ENCODE data around the gene PLEKHG3.

Gene PLEKHG3

GRCh38 chr14:64760916-64761315, 56.7 kb downstream of the PLEKHG3 start:
- H3K27me3 ChIP-seq (replicated peaks; ENCODE audit: control insufficient read depth, insufficient read depth, low read length): no peaks in the 10 kb centered on the region; the same call in none of the 2 replicates
- no peak overlapping the region for H3K4me3 ChIP-seq (replicated peaks; ENCODE audit: low read depth, low read length)
- no peaks in the 10 kb centered on the region for H3K36me3 ChIP-seq (ENCODE audit: control insufficient read depth, insufficient read depth, low read length)
- no peak for DNase-seq (ENCODE audit: extremely low read depth, insufficient read length)
- no peak for TF ChIP-seq CTCF (IDR thresholded peaks at IDR 0.05; ENCODE audit: insufficient read depth, low read length, poor library complexity, severe bottlenecking)

GRCh38 chr14:64761441-64762043, 57.3 kb downstream of the PLEKHG3 start:
- no peaks in the 10 kb centered on the region; the same call in none of the 2 replicates for H3K27me3 ChIP-seq (replicated peaks; ENCODE audit: control insufficient read depth, insufficient read depth, low read length)
- TF ChIP-seq CTCF (IDR thresholded peaks at IDR 0.05; ENCODE audit: insufficient read depth, low read length, poor library complexity, severe bottlenecking): no peak
- H3K4me3 ChIP-seq (replicated peaks; ENCODE audit: low read depth, low read length): no peak overlapping the region
- no peak for DNase-seq (ENCODE audit: extremely low read depth, insufficient read length)
- H3K36me3 ChIP-seq (ENCODE audit: control insufficient read depth, insufficient read depth, low read length): no peaks in the 10 kb centered on the region

- DNase-seq (ENCODE audit: extremely low read depth, insufficient read length): no peak
- TF ChIP-seq CTCF (IDR thresholded peaks at IDR 0.05; ENCODE audit: insufficient read depth, low read length, poor library complexity, severe bottlenecking): no peak
- H3K27me3 ChIP-seq (replicated peaks; ENCODE audit: control insufficient read depth, insufficient read depth, low read length): no peaks in the 10 kb centered on the region; the same call in none of the 2 replicates
These were observed 58.1 kb downstream of the PLEKHG3 start for GRCh38 chr14:64762044-64763034.

GRCh38 chr14:64763085-64763782, 59.0 kb downstream of the PLEKHG3 start:
- no peaks in the 10 kb centered on the region; the same call in none of the 2 replicates for H3K27me3 ChIP-seq (replicated peaks; ENCODE audit: control insufficient read depth, insufficient read depth, low read length)
- H3K36me3 ChIP-seq (ENCODE audit: control insufficient read depth, insufficient read depth, low read length): no peaks in the 10 kb centered on the region
- no peak for TF ChIP-seq CTCF (IDR thresholded peaks at IDR 0.05; ENCODE audit: insufficient read depth, low read length, poor library complexity, severe bottlenecking)
- DNase-seq (ENCODE audit: extremely low read depth, insufficient read length): no peak
- no peak overlapping the region for H3K4me3 ChIP-seq (replicated peaks; ENCODE audit: low read depth, low read length)

More at GRCh38 chr14:64762044-64763034, 58.1 kb downstream of the PLEKHG3 start:
- no peak overlapping the region for H3K4me3 ChIP-seq (replicated peaks; ENCODE audit: low read depth, low read length)
- H3K36me3 ChIP-seq (ENCODE audit: control insufficient read depth, insufficient read depth, low read length): no peaks in the 10 kb centered on the region

- Histone ChIP-seq H3K27me3 (replicated peaks; ENCODE audit: control insufficient read depth, insufficient read depth, low read length) (no peaks in the 10 kb centered on the region; the same call in none of the 2 replicates), H3K4me3 (replicated peaks; ENCODE audit: low read depth, low read length) (no peak overlapping the region), H3K36me3 (ENCODE audit: control insufficient read depth, insufficient read depth, low read length) (no peaks in the 10 kb centered on the region)
- TF ChIP-seq CTCF (IDR thresholded peaks at IDR 0.05; ENCODE audit: insufficient read depth, low read length, poor library complexity, severe bottlenecking): peak; percentile 7
- no peak for DNase-seq (ENCODE audit: extremely low read depth, insufficient read length)
These were observed 59.8 kb downstream of the PLEKHG3 start for GRCh38 chr14:64763801-64764621.

All from GM06990 (cell line).